Tibial nerve (tissue), 4 donors: Measurements from ENCODE around the gene DPP10. TPM values are rescaled to one million over a fixed set of nuclear protein-coding genes. Genes with fewer than 3 reads are reported as not detected.

Experiments used
- DNase-seq, 2 donors: peaks; one replicate each; pipeline ENCODE4 v3.0.0-alpha.2; 2019; ENCODE audit warnings: low spot score in 2 of 2
- H3K27ac ChIP-seq, 4 donors: fragments of 200-600 bp; sonication (generic) in 3 of 4; one replicate each; pipeline ENCODE4 v1.5.1; 2017 to 2019; ENCODE audit warnings: mild to moderate bottlenecking in 1 of 4
- H3K27me3 ChIP-seq, 2 donors: fragments of 200-600 bp; sonication (generic) in 1 of 2; one replicate each; pipeline versions ENCODE4 v1.5.1 to v1.6.0; 2017 to 2019
- H3K36me3 ChIP-seq, 3 donors: fragments of 200-600 bp; sonication (generic); one replicate each; pipeline ENCODE4 v1.5.1; 2018 to 2019
- H3K4me1 ChIP-seq, 4 donors: fragments of 200-600 bp; sonication (generic) in 3 of 4; one replicate each; pipeline ENCODE4 v1.5.1; 2017 to 2019
- H3K4me3 ChIP-seq, 4 donors: fragments of 200-600 bp; sonication (generic) in 3 of 4; one replicate each; pipeline ENCODE4 v1.5.1; 2017 to 2019; ENCODE audit warnings: mild to moderate bottlenecking in 1 of 4, moderate library complexity in 1 of 4
- H3K9me3 ChIP-seq, 4 donors: fragments of 200-600 bp; sonication (generic) in 3 of 4; one replicate each; pipeline ENCODE4 v1.5.1; 2017 to 2019
- EP300 ChIP-seq, 2 donors: sonication (generic); formaldehyde crosslinking; IDR thresholded peaks; one replicate each; pipeline ENCODE4 v1.6.1; 2017; ENCODE audit warnings: antibody characterized with exemption in 2 of 2, mild to moderate bottlenecking in 1 of 2
- POLR2A ChIP-seq, 2 donors: fragments of 450-650 bp; IDR thresholded peaks; one replicate each; pipeline ENCODE4 v1.6.1; 2017; ENCODE audit warnings: antibody characterized with exemption in 2 of 2, mild to moderate bottlenecking in 2 of 2, moderate library complexity in 2 of 2
- WGBS, 2 donors: methylation state at CpG; one replicate each; pipeline ENCODE4 v1.1.5; 2018; 5-methylcytosine and 5-hydroxymethylcytosine counted together
- total RNA-seq, 4 donors: library from RNA; depleted of rRNA; stranded (reverse); fragments of >200 nt; gene quantifications; one replicate each; pipeline ENCODE4 v1.1.0, GENCODE V29; 2016
- TF ChIP-seq, protein P1 (sequence below), 5 experiments: fragments of 200-600 bp in 3 of 5; fragments of 450-650 bp in 2 of 5; sonication (generic) in 3 of 5; IDR thresholded peaks; one replicate each; pipeline ENCODE4 v1.5.1; 2016 to 2019; ENCODE audit warnings: antibody characterized with exemption in 5 of 5, mild to moderate bottlenecking in 3 of 5, moderate library complexity in 2 of 5

Gene DPP10
- total RNA-seq, 4 donors from 2014 or later, result 0.20 to 2.1 TPM; not detected in 2

DNA sequence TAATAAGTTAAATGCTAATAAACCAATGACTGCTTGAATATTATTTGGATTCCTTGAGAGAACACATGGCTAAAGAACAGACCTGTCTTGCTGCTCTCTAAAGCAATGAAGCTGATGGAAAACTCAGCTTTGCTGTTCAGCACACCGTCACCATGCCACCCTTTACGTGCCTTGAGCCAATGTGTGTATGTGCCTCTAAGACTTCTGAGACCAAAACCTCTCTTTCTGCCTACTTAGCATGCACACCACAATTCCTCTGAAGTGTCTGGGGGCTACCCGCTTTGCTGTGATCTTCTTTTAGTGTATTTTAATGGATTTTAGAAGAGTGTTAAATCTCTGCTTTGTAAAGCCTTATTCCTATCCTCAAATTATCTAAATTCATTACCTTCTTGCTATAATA, 345.0 kb downstream of the DPP10 start:
- Histone ChIP-seq H3K27me3 (no peaks in the 10 kb centered on the region), H3K36me3 (no peaks in the 10 kb centered on the region), H3K4me3 (no peak overlapping the region), H3K4me1 (peaks cover 0 to 6% (median 0%) of the 10 kb centered on the region in 4 donors), H3K9me3 (no peaks in the 10 kb centered on the region), H3K27ac (no peak overlapping the region)
- 78 to 83% methylated on average over 3 of the region's 3 CpGs for WGBS, 2 donors
- no peak for DNase-seq
- no peak for TF ChIP-seq EP300 (IDR thresholded peaks at IDR 0.05)
- TF ChIP-seq, protein P1, sequence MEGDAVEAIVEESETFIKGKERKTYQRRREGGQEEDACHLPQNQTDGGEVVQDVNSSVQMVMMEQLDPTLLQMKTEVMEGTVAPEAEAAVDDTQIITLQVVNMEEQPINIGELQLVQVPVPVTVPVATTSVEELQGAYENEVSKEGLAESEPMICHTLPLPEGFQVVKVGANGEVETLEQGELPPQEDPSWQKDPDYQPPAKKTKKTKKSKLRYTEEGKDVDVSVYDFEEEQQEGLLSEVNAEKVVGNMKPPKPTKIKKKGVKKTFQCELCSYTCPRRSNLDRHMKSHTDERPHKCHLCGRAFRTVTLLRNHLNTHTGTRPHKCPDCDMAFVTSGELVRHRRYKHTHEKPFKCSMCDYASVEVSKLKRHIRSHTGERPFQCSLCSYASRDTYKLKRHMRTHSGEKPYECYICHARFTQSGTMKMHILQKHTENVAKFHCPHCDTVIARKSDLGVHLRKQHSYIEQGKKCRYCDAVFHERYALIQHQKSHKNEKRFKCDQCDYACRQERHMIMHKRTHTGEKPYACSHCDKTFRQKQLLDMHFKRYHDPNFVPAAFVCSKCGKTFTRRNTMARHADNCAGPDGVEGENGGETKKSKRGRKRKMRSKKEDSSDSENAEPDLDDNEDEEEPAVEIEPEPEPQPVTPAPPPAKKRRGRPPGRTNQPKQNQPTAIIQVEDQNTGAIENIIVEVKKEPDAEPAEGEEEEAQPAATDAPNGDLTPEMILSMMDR (IDR thresholded peaks at IDR 0.05), result no peak
- TF ChIP-seq POLR2A (IDR thresholded peaks at IDR 0.05), result no peak

GRCh38 chr2:114789989-114790388, 347.5 kb downstream of the DPP10 start:
- Histone ChIP-seq H3K4me1 (peaks cover 0 to 6% (median 0%) of the 10 kb centered on the region in 4 donors), H3K9me3 (no peaks in the 10 kb centered on the region), H3K27ac (no peak overlapping the region), H3K36me3 (no peaks in the 10 kb centered on the region), H3K4me3 (no peak overlapping the region), H3K27me3 (no peaks in the 10 kb centered on the region)
- TF ChIP-seq EP300 (IDR thresholded peaks at IDR 0.05) (no peak), POLR2A (IDR thresholded peaks at IDR 0.05) (no peak)
- TF ChIP-seq, protein P1 (IDR thresholded peaks at IDR 0.05), result no peak
- DNase-seq, result no peak
- WGBS, 2 donors, result 75 to 83% methylated on average over 1 of the region's 1 CpG

- WGBS, 2 donors, result 87 to 89% methylated on average over 4 of the region's 4 CpGs
- H3K9me3 ChIP-seq, result no peaks in the 10 kb centered on the region
- H3K27ac ChIP-seq, result no peak overlapping the region
- no peaks in the 10 kb centered on the region for H3K27me3 ChIP-seq
- DNase-seq, result no peak
- no peaks in the 10 kb centered on the region for H3K4me1 ChIP-seq
- TF ChIP-seq EP300 (IDR thresholded peaks at IDR 0.05) (no peak), POLR2A (IDR thresholded peaks at IDR 0.05) (no peak)
- TF ChIP-seq, protein P1 (IDR thresholded peaks at IDR 0.05), result no peak
- H3K4me3 ChIP-seq, result no peak overlapping the region
- H3K36me3 ChIP-seq, result no peaks in the 10 kb centered on the region
Observed at GRCh38 chr2:114797540-114797939, 355.1 kb downstream of the DPP10 start.

DNA sequence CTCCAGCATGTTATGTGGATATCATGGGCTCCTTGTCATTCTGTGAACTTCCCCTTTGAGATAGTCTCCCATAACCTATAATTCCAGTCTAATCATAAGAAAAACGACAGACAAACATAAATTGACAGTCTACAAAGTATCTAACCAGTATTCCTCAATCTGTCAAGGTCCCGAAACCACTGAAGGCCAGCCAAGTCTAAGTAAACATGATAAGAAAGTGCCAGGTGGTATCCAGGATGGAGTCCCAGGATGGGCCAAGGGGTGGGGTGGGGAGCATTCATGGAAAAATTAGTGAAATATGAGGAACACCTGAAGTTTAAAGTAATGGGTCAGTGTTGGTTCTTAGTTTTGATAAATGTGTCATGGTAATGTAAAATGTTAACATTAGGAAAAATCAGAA, 355.5 kb downstream of the DPP10 start:
- DNase-seq, result no peak
- 73 to 75% methylated on average over 2 of the region's 2 CpGs for WGBS, 2 donors
- Histone ChIP-seq H3K27ac (no peak overlapping the region), H3K27me3 (no peaks in the 10 kb centered on the region), H3K4me1 (no peaks in the 10 kb centered on the region), H3K36me3 (no peaks in the 10 kb centered on the region), H3K9me3 (no peaks in the 10 kb centered on the region), H3K4me3 (no peak overlapping the region)
- TF ChIP-seq EP300 (IDR thresholded peaks at IDR 0.05) (no peak), POLR2A (IDR thresholded peaks at IDR 0.05) (no peak)
- TF ChIP-seq, protein P1 (IDR thresholded peaks at IDR 0.05), result no peak

- H3K4me1 ChIP-seq, result no peaks in the 10 kb centered on the region
- H3K36me3 ChIP-seq, result no peaks in the 10 kb centered on the region
- DNase-seq, result no peak
- WGBS, 2 donors, result 65 to 68% methylated on average over 2 of the region's 2 CpGs
- TF ChIP-seq POLR2A (IDR thresholded peaks at IDR 0.05) (no peak), EP300 (IDR thresholded peaks at IDR 0.05) (no peak)
- TF ChIP-seq, protein P1 (IDR thresholded peaks at IDR 0.05), result no peak
- no peak overlapping the region for H3K4me3 ChIP-seq
- H3K9me3 ChIP-seq, result no peaks in the 10 kb centered on the region
- no peaks in the 10 kb centered on the region for H3K27me3 ChIP-seq
- H3K27ac ChIP-seq, result no peak overlapping the region
Observed at GRCh38 chr2:114800371-114800770, 357.9 kb downstream of the DPP10 start.
